ENCODE data around the gene AGPAT3. TPM values are rescaled to one million over a fixed set of nuclear protein-coding genes. Genes with fewer than 3 reads are reported as not detected.

Gene AGPAT3
- total RNA-seq, 1 experiment from 2014 or later: 13.0 TPM

DNA sequence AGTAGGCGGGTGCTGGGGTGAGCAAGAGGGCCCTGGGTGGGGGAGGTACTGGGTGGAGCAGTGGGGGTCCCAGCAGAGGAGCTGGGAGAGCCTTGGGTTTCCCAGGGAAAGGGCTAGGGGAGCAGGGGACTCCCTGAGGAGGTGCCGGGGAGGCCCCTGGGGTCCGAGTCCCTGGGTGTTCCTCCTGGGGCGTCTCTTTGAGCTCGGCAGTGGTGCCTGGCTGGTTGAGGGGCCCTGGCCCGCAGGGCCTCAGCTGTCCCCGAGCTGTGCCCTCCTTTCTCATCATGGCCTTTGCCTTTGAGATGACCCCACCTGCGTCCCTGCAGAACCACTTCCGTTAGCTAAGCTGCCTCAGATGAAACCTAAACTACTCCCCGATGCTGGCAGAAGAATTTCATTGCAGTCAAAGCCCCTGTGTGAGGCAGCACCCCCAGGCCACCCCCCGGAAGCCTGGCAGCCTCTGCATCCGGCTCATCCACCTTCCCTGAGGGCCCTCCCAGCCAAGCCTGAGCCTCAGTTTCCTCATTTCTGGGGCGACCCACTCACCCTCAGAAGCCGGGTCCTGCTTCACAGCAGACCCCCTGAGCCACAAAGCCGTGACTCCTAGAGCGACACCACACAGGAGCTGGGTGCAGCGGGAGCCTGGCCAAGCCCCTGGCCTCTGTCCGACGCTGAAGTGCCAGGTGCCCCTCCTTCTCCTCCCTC lies 103.5 kb downstream of the AGPAT3 start:
- Histone ChIP-seq H4K8ac (replicated peaks; ENCODE audit: insufficient read length, low read depth, low read length) (no peak overlapping the region), H3K23me2 (ENCODE audit: insufficient read length, low read depth, low read length, poor library complexity, severe bottlenecking) (no peaks in the 10 kb centered on the region), H3K56ac (ENCODE audit: insufficient read length, low read depth, low read length) (no peak overlapping the region), H3K79me2 (ENCODE audit: insufficient read depth, low read length) (no peaks in the 10 kb centered on the region), H3K4me2 (ENCODE audit: insufficient read depth, insufficient read length, low read length) (no peak overlapping the region), H3K79me1 (ENCODE audit: insufficient read depth, low read depth, low read length, poor library complexity, severe bottlenecking) (no peaks in the 10 kb centered on the region), H4K91ac (ENCODE audit: insufficient read length, low read depth, low read length) (no peak overlapping the region), H3K9ac (ENCODE audit: extremely low read depth, insufficient read length, low read length) (no peak overlapping the region), H3K23ac (ENCODE audit: insufficient read length, low read depth, low read length) (no peak overlapping the region), H3T11ph (ENCODE audit: low read length) (no peak overlapping the region), H3K4me1 (ENCODE audit: insufficient read depth, low read length) (no peaks in the 10 kb centered on the region), H2BK120ac (ENCODE audit: low read depth, low read length, poor library complexity, severe bottlenecking) (no peak overlapping the region), H4K20me1 (ENCODE audit: control insufficient read depth, insufficient read depth, insufficient read length) (no peaks in the 10 kb centered on the region), H3K4ac (ENCODE audit: low read depth, low read length) (no peak overlapping the region), H4K5ac (ENCODE audit: insufficient read length, low read depth, low read length) (no peak overlapping the region), H3K27ac (ENCODE audit: insufficient read length, low read depth, low read length) (no peak overlapping the region), H2AK5ac (ENCODE audit: insufficient read length, low read length) (no peak overlapping the region), H2BK20ac (ENCODE audit: low read depth, low read length, poor library complexity, severe bottlenecking) (no peak overlapping the region), H3K27me3 (ENCODE audit: insufficient read depth, low read length) (no peaks in the 10 kb centered on the region), H2BK12ac (ENCODE audit: insufficient read length, low read depth, low read length) (no peak overlapping the region), H3K14ac (ENCODE audit: insufficient read depth, low read length) (no peak overlapping the region; the same call in 1 of the 2 replicates), H2BK15ac (ENCODE audit: low read depth, low read length) (no peak overlapping the region), H3K18ac (ENCODE audit: insufficient read length, low read depth, low read length) (no peak overlapping the region), H3K9me3 (ENCODE audit: control insufficient read depth, low read depth, low read length) (no peaks in the 10 kb centered on the region), H2AFZ (ENCODE audit: low read length) (no peak overlapping the region), H2BK5ac (ENCODE audit: insufficient read length, low read length) (no peak overlapping the region)
- no peak for DNase-seq
- TF ChIP-seq, protein P1, sequence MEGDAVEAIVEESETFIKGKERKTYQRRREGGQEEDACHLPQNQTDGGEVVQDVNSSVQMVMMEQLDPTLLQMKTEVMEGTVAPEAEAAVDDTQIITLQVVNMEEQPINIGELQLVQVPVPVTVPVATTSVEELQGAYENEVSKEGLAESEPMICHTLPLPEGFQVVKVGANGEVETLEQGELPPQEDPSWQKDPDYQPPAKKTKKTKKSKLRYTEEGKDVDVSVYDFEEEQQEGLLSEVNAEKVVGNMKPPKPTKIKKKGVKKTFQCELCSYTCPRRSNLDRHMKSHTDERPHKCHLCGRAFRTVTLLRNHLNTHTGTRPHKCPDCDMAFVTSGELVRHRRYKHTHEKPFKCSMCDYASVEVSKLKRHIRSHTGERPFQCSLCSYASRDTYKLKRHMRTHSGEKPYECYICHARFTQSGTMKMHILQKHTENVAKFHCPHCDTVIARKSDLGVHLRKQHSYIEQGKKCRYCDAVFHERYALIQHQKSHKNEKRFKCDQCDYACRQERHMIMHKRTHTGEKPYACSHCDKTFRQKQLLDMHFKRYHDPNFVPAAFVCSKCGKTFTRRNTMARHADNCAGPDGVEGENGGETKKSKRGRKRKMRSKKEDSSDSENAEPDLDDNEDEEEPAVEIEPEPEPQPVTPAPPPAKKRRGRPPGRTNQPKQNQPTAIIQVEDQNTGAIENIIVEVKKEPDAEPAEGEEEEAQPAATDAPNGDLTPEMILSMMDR (conservative IDR thresholded peaks at IDR 0.05): no peak
- no peaks in the 10 kb centered on the region; the same call in 1 of the 2 replicates for H3K27me3 Mint-ChIP-seq (ENCODE audit: low read depth)
- H3K27ac Mint-ChIP-seq: no peak overlapping the region
- H3K9me3 Mint-ChIP-seq: peaks cover 1 to 3% of the 10 kb centered on the region in 2 experiments; a peak in 4 of 5 replicates
- no peaks in the 10 kb centered on the region for H3K4me1 Mint-ChIP-seq
- no CpG with 5 or more reads among the region's 19 CpGs for WGBS (ENCODE audit: extremely low coverage, insufficient read length, low lambda C conversion rate)
- no peak overlapping the region for H3K4me3 Mint-ChIP-seq
- no peaks in the 10 kb centered on the region for H3K36me3 Mint-ChIP-seq (ENCODE audit: insufficient read depth in 1 of 3, low read depth in 3 of 3)
